SKM-1 treated with dmso at 0.1 percent for 144 hours (cell line): ENCODE results near the gene PPP1R1B.

Experiments used
- DNase-seq: peaks from one replicate; lab custom pipeline; 2025; ENCODE audit not compliant: unreplicated experiment; lab: John Stamatoyannopoulos, UW

Gene PPP1R1B

GRCh38 chr17:39678340-39679116 is 51.8 kb downstream of the PPP1R1B start:
- DNase-seq, result no peak

GRCh38 chr17:39679521-39680192 is 52.9 kb downstream of the PPP1R1B start:
- DNase-seq, result no peak

- no peak for DNase-seq
These were observed 56.7 kb downstream of the PPP1R1B start for GRCh38 chr17:39683295-39683939.

- DNase-seq, result no peak
These were observed 57.8 kb downstream of the PPP1R1B start for GRCh38 chr17:39684369-39685192.
